Inflammatory macrophage treated with lipopolysaccharide for 4 hours (primary cell): ENCODE results near the gene ART4.

Experiments
- DNase-seq: peaks from one replicate; pipeline ENCODE4 v3.0.0-alpha.2; 2020

Gene ART4

GRCh38 chr12:14850929-14851663, 7.8 kb upstream of the ART4 start:
- DNase-seq: no peak

- no peak for DNase-seq
Measured at GRCh38 chr12:14849661-14850060, 6.3 kb upstream of the ART4 start.

- DNase-seq: no peak
Measured at GRCh38 chr12:14846876-14847580, 3.7 kb upstream of the ART4 start.

- peak; percentile 53 for DNase-seq
Measured at GRCh38 chr12:14846042-14846587, 2.8 kb upstream of the ART4 start.

DNA sequence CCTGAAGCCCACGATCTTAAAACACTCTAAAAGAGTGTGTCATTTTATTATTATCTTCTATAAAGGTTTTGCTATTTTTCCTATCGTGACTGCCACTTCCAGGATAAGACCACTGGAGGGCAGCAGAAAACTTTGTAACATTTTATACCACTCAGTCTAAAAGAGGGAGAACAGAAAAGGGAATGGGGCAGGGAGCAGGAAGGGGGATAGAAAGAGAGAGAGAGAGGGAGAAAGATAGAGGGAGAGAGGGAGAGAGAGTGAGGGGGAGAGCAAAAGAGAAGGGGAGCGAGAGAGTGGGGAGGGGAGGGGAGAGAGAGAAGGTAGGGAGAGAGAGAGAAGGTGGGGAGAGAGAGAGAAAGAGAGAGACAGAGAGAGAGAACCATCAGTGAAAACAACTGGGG, 2.0 kb upstream of the ART4 start:
- DNase-seq: peak; percentile 52

- DNase-seq: no peak
Measured at GRCh38 chr12:14844401-14844800, 1.1 kb upstream of the ART4 start.

DNA sequence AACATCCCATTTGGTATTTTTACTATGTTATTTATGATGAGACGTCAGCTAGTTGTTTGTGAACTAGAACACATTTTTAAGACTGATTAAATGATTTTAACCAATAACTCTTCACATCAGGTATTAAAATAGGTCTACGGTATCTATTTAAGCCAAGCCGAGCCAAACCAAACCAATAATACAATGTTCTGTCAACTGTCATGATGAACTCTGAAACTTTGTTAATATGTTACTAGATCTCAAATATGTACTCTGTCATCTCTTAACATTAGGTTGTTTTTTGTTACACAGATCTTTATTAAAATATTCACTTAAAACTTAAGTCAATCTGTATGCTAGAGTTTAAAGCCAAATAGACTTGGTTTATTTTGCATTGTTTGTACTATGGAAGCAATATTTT, 1.0 kb downstream of the ART4 start:
- DNase-seq: no peak

GRCh38 chr12:14841761-14842160, 1.6 kb downstream of the ART4 start:
- DNase-seq: no peak

GRCh38 chr12:14840616-14841015, 2.7 kb downstream of the ART4 start:
- DNase-seq: no peak

GRCh38 chr12:14839262-14839661, 4.1 kb downstream of the ART4 start:
- no peak for DNase-seq

GRCh38 chr12:14836336-14837210, 6.8 kb downstream of the ART4 start:
- peak; percentile 49 for DNase-seq

DNA sequence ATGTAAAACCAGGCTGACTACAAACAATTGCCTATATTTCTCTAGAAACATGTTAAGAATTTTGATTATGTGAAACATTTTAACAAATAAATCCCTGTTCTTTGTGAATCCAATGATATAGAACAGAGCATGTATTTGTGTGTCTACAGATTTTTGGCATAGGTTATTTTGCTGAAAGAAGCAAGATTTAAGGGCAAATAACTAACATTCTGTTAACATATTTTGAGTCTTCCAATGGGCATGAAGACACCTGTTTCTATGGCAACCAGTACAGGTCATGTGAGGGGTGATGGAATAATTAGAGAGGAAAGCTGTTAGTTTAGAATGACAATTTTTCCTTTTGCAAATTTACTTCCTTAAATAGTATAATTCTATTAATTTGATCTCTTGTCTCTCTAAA, 8.8 kb downstream of the ART4 start:
- DNase-seq: no peak

- DNase-seq: no peak
Measured at GRCh38 chr12:14833952-14834351, 9.4 kb downstream of the ART4 start.

DNA sequence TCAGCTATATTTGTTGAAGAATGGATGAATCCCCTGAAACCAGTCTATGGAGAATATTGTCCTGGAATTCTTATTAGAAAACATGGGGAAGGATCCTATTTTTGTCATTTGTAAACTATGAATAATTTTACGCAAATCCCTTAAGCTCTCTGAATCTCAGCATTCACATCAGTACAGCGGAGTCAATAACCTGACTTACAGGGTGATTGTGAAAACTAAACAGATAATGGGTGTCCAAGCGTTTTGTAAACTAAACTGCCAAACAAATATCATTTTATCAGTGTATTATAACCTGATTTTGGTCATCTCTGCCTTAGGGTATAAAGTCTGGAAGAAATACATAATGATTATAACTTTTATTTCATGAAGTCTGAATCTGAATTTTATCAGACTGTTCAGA, 10.0 kb downstream of the ART4 start:
- no peak for DNase-seq

- DNase-seq: peak; percentile 14
Measured at GRCh38 chr12:14828892-14829291, 14.4 kb downstream of the ART4 start.

DNA sequence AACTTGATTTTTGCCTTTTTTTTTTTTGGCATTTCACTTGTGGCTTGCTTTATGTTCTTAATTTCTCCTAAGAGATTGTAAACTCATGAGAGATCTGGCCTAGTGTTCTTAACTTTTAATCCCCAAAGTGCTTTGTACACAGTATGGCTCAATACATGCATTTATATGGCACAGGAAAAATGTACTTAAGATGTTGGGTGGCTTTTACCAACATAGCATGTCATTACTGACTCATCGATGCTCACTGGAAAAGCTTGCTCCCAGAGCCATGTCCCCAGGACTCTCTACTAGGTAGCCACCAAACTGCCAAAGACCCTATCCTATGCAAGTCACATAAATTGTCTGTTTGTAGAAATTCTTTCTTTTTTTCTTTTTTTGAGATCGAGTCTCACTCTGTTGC, 16.3 kb downstream of the ART4 start:
- no peak for DNase-seq

DNA sequence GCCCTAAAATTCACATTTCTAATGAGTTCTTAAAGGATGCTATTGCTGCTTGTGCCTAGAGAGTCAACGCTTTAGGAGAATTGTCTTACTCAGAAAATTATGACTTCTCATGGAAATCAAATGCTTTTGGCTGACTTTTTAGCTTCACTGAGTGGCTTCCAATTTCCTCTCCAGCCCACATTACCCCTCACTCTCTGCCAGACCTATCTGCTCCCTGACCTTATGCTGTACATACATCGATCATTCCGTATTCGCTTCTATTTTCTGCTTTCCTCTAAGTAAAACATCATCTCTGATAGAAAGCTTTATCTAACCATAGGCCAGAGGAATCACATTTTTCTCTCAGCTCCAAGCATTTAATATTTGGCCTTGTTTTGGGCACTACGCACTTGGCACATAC, 16.8 kb downstream of the ART4 start:
- no peak for DNase-seq

DNA sequence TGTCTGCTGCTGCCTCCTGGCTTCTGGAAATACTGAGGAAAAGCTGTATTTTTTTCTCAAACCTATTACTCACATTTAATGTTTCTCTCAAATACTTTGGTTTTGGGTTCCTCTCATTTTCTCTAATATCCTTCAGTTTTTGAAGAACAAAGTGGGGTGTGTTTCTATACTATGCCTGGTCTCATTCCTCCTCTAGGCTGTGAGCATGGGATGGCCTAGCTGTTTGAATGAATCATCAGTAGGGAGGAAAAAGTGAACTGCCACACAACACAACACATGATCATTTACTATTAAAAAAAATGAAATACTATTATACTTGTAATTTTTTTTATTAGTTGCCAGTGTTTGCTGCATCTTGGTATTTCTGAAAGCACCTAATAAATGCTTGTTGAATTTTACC, 18.1 kb downstream of the ART4 start:
- no peak for DNase-seq

DNA sequence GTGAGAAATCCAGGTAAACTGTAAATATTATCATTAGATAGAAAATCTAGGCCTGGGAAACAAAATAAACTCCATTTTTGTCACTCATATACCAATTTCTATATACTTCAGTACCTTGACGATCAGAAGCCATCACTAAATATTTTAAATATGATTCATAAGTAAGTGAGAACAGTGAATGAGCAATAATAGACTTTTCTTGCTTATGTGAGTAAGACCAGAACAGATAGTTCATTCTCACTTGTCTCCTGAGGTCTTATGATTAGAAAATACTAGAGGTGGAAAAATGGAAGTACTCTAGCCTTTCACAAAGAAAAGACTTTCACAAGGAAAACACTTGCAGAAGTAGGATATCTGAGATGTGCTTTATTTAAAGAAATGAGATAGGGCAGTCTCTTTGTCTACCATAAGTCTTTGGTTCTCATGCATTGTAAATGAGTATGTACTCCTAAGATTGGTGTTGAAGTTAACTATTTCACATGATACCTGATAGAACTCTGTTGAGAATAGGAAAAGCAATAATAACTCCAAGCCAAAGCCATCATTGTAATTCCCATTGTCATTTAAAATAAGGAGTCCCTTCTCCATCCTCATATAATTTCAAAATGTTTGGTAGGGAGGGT, 19.2 kb downstream of the ART4 start:
- DNase-seq: no peak

DNA sequence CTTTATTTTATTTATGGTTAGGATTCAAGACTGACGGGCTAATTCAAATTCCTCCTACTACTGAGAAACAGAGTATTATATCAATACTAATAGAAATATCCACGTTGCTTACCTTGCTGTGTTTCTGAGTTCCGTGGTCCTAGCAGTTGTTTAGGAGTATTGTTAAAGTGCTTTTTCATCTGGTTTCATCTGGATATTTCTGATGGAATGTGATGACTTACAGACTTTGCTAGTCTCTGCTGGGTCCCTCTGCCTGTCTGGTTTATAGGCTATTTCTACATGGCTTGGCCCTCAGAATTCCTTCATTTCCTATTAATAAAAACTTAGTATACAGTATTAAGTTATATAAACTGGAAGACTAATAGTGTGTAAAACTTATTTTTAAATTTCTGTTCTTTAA, 29.3 kb downstream of the ART4 start, which contains the start of gene SMCO3:
SMCO3 (minus strand) TSS at position 169 of the 400 bp plus-strand sequence. CDS start 7,502 bp downstream, outside the sequence.
- DNase-seq: no peak

DNA sequence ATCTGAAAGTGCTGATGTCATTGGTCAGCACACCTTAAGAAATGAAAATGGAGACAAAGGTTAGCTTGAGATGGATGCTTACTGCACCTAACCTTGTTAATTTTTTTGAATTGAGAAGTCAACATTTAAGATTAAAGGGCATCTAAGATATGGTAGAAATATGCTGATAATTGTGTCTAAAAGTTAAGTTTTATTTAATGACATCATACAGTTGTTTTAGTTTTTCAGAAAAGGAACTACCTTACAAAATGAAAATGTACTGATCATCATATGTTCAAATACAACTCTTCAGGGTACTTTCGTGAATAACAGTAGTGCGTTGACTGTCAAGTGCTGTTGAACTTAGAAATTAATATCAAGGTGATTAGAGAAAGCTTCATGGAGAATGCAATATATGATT, 31.8 kb downstream of the ART4 start:
- DNase-seq: no peak

GRCh38 chr12:14810953-14811483, 32.3 kb downstream of the ART4 start:
- no peak for DNase-seq
